ES-I3 (cell line): ENCODE measurements around the gene ZBED4.

Experiments
- H3K36me3 ChIP-seq: 2 replicates; pipeline ENCODE4 v1.6.1; 2013; ENCODE audit warnings: mild to moderate bottlenecking, low read length, control low read depth, moderate library complexity; ENCODE audit not compliant: insufficient read depth
- H3K4me1 ChIP-seq: 2 replicates; pipeline ENCODE4 v1.6.1; 2013; ENCODE audit warnings: mild to moderate bottlenecking, control low read depth, low read length; ENCODE audit not compliant: insufficient read depth
- H3K9ac ChIP-seq: 2 replicates; pipeline ENCODE4 v1.6.1; 2013; ENCODE audit warnings: low read depth, mild to moderate bottlenecking, low read length, moderate library complexity
- H3K9me3 ChIP-seq: 2 replicates; pipeline ENCODE4 v1.6.1; 2013; ENCODE audit warnings: mild to moderate bottlenecking, low read length, moderate library complexity; ENCODE audit not compliant: control insufficient read depth, insufficient read depth

ZBED4 gene

GRCh38 chr22:49887064-49887451 is 33.4 kb downstream of the ZBED4 start:
- H3K36me3 ChIP-seq = peaks cover 8% of the 10 kb centered on the region
- no peak overlapping the region for H3K9ac ChIP-seq
- no peaks in the 10 kb centered on the region for H3K4me1 ChIP-seq
- H3K9me3 ChIP-seq = peaks cover 9% of the 10 kb centered on the region

- H3K9ac ChIP-seq = no peak overlapping the region
- H3K36me3 ChIP-seq = peaks cover 11% of the 10 kb centered on the region
- H3K4me1 ChIP-seq = no peaks in the 10 kb centered on the region
- peaks cover 9% of the 10 kb centered on the region for H3K9me3 ChIP-seq
These were observed 34.1 kb downstream of the ZBED4 start for GRCh38 chr22:49887702-49888101.

GRCh38 chr22:49889071-49889470 is 35.4 kb downstream of the ZBED4 start:
- Histone ChIP-seq H3K4me1 (no peaks in the 10 kb centered on the region), H3K9me3 (peaks cover 9% of the 10 kb centered on the region), H3K9ac (no peak overlapping the region), H3K36me3 (peaks cover 11% of the 10 kb centered on the region)

GRCh38 chr22:49892226-49892899 is 38.7 kb downstream of the ZBED4 start:
- H3K9ac ChIP-seq = no peak overlapping the region
- no peaks in the 10 kb centered on the region for H3K4me1 ChIP-seq
- peaks cover 6% of the 10 kb centered on the region; the same call in 1 of the 2 replicates for H3K36me3 ChIP-seq
- peaks cover 9% of the 10 kb centered on the region for H3K9me3 ChIP-seq

- H3K9ac ChIP-seq = no peak overlapping the region
- H3K9me3 ChIP-seq = peaks cover 9% of the 10 kb centered on the region
- H3K36me3 ChIP-seq = peaks cover 3% of the 10 kb centered on the region; the same call in 1 of the 2 replicates
- H3K4me1 ChIP-seq = no peaks in the 10 kb centered on the region
These were observed 39.4 kb downstream of the ZBED4 start for GRCh38 chr22:49893025-49893424.

- H3K9ac ChIP-seq = no peak overlapping the region
- H3K9me3 ChIP-seq = peaks cover 5% of the 10 kb centered on the region; the same call in 1 of the 2 replicates
- no peaks in the 10 kb centered on the region for H3K4me1 ChIP-seq
- 0 out of 2 replicates have a peak, but pooled peaks cover 3% of the 10 kb centered on the region for H3K36me3 ChIP-seq
These were observed 40.8 kb downstream of the ZBED4 start for GRCh38 chr22:49894322-49895054.

GRCh38 chr22:49896201-49896600 is 42.6 kb downstream of the ZBED4 start:
- Histone ChIP-seq H3K9ac (no peak overlapping the region), H3K9me3 (no peaks in the 10 kb centered on the region; the same call in 1 of the 2 replicates), H3K4me1 (no peaks in the 10 kb centered on the region), H3K36me3 (0 out of 2 replicates have a peak, but pooled peaks cover 3% of the 10 kb centered on the region)

- H3K9ac ChIP-seq = no peak overlapping the region
- no peaks in the 10 kb centered on the region for H3K9me3 ChIP-seq
- 0 out of 2 replicates have a peak, but pooled peaks cover 2% of the 10 kb centered on the region for H3K36me3 ChIP-seq
- H3K4me1 ChIP-seq = no peaks in the 10 kb centered on the region
These were observed 43.5 kb downstream of the ZBED4 start for GRCh38 chr22:49897015-49897684.

GRCh38 chr22:49899530-49899929 is 45.9 kb downstream of the ZBED4 start:
- no peaks in the 10 kb centered on the region; the same call in 1 of the 2 replicates for H3K36me3 ChIP-seq
- H3K9ac ChIP-seq = no peak overlapping the region
- H3K9me3 ChIP-seq = no peaks in the 10 kb centered on the region
- no peaks in the 10 kb centered on the region for H3K4me1 ChIP-seq

GRCh38 chr22:49900441-49901230 is 47.0 kb downstream of the ZBED4 start:
- Histone ChIP-seq H3K4me1 (no peaks in the 10 kb centered on the region), H3K9me3 (no peaks in the 10 kb centered on the region), H3K36me3 (no peaks in the 10 kb centered on the region; the same call in 1 of the 2 replicates)

GRCh38 chr22:49901457-49901856 is 47.8 kb downstream of the ZBED4 start:
- H3K9me3 ChIP-seq = no peaks in the 10 kb centered on the region
- no peak overlapping the region for H3K9ac ChIP-seq
- no peaks in the 10 kb centered on the region for H3K4me1 ChIP-seq
- no peaks in the 10 kb centered on the region; the same call in 1 of the 2 replicates for H3K36me3 ChIP-seq

More at GRCh38 chr22:49900441-49901230, 47.0 kb downstream of the ZBED4 start:
- H3K9ac ChIP-seq = no peak overlapping the region

- no peaks in the 10 kb centered on the region; the same call in 1 of the 2 replicates for H3K36me3 ChIP-seq
- H3K4me1 ChIP-seq = no peaks in the 10 kb centered on the region
- H3K9ac ChIP-seq = no peak overlapping the region
- no peaks in the 10 kb centered on the region for H3K9me3 ChIP-seq
These were observed 49.8 kb downstream of the ZBED4 start for GRCh38 chr22:49903322-49904039.

- Histone ChIP-seq H3K4me1 (no peaks in the 10 kb centered on the region), H3K9ac (no peak overlapping the region), H3K36me3 (no peaks in the 10 kb centered on the region; the same call in 1 of the 2 replicates), H3K9me3 (no peaks in the 10 kb centered on the region)
These were observed 50.4 kb downstream of the ZBED4 start for GRCh38 chr22:49904040-49904369.
